Suprapubic skin (tissue), 4 donors: ENCODE data around the gene PPM1H. TPM values are rescaled to one million over a fixed set of nuclear protein-coding genes. Genes with fewer than 3 reads are reported as not detected.

Source experiments
- DNase-seq, 2 donors: peaks; one replicate each; pipeline ENCODE4 v3.0.0-alpha.2; 2019; ENCODE audit warnings: low spot score in 2 of 2
- H3K27ac ChIP-seq: fragments of 200-600 bp; sonication (generic); one replicate; pipeline ENCODE4 v1.5.1; 2019
- H3K27me3 ChIP-seq: fragments of 200-600 bp; sonication (generic); one replicate; pipeline ENCODE4 v1.5.1; 2019
- H3K36me3 ChIP-seq: fragments of 200-600 bp; sonication (generic); one replicate; pipeline ENCODE4 v1.5.1; 2019
- H3K4me1 ChIP-seq: fragments of 200-600 bp; sonication (generic); one replicate; pipeline ENCODE4 v1.5.1; 2019
- H3K4me3 ChIP-seq: fragments of 200-600 bp; sonication (generic); one replicate; pipeline ENCODE4 v1.5.1; 2019; ENCODE audit warnings: mild to moderate bottlenecking
- H3K9me3 ChIP-seq: fragments of 200-600 bp; sonication (generic); one replicate; pipeline ENCODE4 v1.5.1; 2019
- EP300 ChIP-seq: sonication (generic); formaldehyde crosslinking; IDR thresholded peaks from one replicate; pipeline ENCODE4 v1.6.1; 2017; ENCODE audit warnings: antibody characterized with exemption
- POLR2A ChIP-seq, 2 donors: fragments of 450-650 bp; IDR thresholded peaks; one replicate each; pipeline ENCODE4 v1.6.1; 2017; ENCODE audit warnings: antibody characterized with exemption in 2 of 2, mild to moderate bottlenecking in 2 of 2, moderate library complexity in 2 of 2
- POLR2AphosphoS5 ChIP-seq, 3 donors: sonication (generic); formaldehyde crosslinking; IDR thresholded peaks; one replicate each; pipeline ENCODE4 v1.6.1; 2017; ENCODE audit warnings: antibody characterized with exemption in 3 of 3
- WGBS: methylation state at CpG from one replicate; pipeline ENCODE4 v1.1.5; 2018; 5-methylcytosine and 5-hydroxymethylcytosine counted together
- total RNA-seq, 4 donors: library from RNA; depleted of rRNA; stranded (reverse); fragments of >200 nt; gene quantifications; one replicate each; pipeline ENCODE4 v1.1.0, GENCODE V29; 2016
- TF ChIP-seq, protein P1 (sequence below), 2 donors: fragments of 200-600 bp in 1 of 2; fragments of 450-650 bp in 1 of 2; sonication (generic) in 1 of 2; IDR thresholded peaks; one replicate each; pipeline ENCODE4 v1.5.1; 2016 to 2019; ENCODE audit warnings: antibody characterized with exemption in 2 of 2, mild to moderate bottlenecking in 1 of 2, moderate library complexity in 1 of 2

PPM1H gene
- total RNA-seq, 4 donors from 2014 or later: 2.3 to 8.1 (median 4.9) TPM

DNA sequence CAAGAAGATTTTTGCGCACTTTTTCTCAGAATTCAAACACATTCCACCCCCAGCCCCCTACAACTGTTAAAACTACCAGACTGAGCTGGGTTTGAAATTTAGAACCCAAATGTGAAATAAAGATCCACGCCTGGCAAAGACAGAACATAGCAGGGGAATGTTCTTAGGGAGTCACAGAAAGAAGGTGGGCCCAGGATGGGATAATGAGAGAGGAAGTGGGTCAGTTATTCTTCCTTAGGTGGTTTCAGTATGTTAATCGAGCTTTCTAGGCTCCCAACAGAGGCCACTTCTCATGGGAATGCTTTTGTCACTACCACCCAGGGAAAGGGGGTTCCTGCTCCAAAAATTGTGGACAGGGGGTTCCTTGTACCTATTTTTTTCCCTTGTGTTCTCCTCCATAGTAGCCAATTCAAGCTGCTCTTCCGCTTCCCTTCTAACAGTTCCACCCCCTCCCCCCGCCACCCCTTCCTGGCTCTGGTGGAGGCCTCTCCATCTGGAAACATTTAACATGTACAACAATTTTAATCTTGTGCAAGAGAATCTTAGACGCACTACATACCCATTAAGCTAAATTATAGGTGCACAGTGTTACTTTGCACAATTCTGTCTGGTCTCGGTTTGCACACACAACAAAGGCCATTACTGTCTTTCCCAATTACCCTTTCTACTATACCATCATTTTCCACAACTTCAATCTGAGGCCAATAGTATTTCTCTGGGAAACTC lies 250.2 kb downstream of the PPM1H start:
- 54% methylated on average over 7 of the region's 7 CpGs for WGBS
- DNase-seq: peak; percentile 87 to 90
- TF ChIP-seq POLR2AphosphoS5 (IDR thresholded peaks at IDR 0.05): peak in 2 of 3 donors; percentile 40 to 54
- no peak for TF ChIP-seq POLR2A (IDR thresholded peaks at IDR 0.05)
- peak overlapping the region; percentile 85 for H3K27ac ChIP-seq
- H3K9me3 ChIP-seq: no peaks in the 10 kb centered on the region
- no peaks in the 10 kb centered on the region for H3K36me3 ChIP-seq
- H3K27me3 ChIP-seq: no peaks in the 10 kb centered on the region
- H3K4me1 ChIP-seq: peaks cover 30% of the 10 kb centered on the region
- H3K4me3 ChIP-seq: no peak overlapping the region

DNA sequence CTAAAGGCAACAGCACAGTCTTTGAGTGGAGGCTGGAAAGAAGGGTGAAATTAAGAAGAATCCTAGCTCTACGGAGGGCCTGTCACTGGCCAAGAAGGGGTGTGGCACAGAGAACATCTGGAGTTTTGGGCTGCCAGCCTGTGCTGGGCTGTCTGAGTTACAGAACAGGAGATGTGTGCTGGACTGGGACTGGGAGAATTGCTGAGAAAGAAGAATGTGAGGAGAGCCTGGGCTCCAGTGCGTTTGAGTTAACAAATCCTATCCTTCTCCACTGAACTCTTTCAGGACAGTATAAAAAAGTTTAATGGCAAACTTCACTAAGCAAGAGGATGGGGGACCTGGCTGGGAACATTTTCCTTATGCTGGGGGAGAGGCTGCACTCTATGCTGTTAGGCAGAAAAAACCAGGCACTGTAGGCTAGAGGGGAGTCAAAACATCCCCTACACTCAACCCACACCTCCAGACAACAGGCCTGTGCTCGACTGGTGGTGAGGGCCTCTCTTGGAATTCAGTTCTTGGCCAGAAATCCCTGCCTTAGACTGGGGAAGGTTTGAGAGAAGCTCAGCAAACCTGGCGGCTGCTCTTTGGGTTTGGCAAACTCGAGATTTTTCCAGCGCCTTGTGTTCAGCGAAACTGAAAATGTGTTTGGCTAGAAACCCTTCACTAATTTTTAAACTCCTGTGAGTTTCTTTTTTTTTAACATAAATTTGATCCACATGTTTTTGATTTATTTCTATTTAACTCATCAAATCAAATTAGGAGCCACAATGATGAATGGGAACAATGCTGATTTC lies 251.0 kb downstream of the PPM1H start:
- TF ChIP-seq, protein P1, sequence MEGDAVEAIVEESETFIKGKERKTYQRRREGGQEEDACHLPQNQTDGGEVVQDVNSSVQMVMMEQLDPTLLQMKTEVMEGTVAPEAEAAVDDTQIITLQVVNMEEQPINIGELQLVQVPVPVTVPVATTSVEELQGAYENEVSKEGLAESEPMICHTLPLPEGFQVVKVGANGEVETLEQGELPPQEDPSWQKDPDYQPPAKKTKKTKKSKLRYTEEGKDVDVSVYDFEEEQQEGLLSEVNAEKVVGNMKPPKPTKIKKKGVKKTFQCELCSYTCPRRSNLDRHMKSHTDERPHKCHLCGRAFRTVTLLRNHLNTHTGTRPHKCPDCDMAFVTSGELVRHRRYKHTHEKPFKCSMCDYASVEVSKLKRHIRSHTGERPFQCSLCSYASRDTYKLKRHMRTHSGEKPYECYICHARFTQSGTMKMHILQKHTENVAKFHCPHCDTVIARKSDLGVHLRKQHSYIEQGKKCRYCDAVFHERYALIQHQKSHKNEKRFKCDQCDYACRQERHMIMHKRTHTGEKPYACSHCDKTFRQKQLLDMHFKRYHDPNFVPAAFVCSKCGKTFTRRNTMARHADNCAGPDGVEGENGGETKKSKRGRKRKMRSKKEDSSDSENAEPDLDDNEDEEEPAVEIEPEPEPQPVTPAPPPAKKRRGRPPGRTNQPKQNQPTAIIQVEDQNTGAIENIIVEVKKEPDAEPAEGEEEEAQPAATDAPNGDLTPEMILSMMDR (IDR thresholded peaks at IDR 0.05): no peak
- TF ChIP-seq EP300 (no peak), POLR2AphosphoS5 (IDR thresholded peaks at IDR 0.05) (no peak), POLR2A (IDR thresholded peaks at IDR 0.05) (no peak)
- Histone ChIP-seq H3K27me3 (no peaks in the 10 kb centered on the region), H3K36me3 (no peaks in the 10 kb centered on the region), H3K27ac (peak overlapping the region; percentile 85), H3K4me3 (no peak overlapping the region), H3K4me1 (peaks cover 30% of the 10 kb centered on the region), H3K9me3 (no peaks in the 10 kb centered on the region)
- peak; percentile 75 to 83 for DNase-seq
- 24% methylated on average over 7 of the region's 7 CpGs for WGBS

DNA sequence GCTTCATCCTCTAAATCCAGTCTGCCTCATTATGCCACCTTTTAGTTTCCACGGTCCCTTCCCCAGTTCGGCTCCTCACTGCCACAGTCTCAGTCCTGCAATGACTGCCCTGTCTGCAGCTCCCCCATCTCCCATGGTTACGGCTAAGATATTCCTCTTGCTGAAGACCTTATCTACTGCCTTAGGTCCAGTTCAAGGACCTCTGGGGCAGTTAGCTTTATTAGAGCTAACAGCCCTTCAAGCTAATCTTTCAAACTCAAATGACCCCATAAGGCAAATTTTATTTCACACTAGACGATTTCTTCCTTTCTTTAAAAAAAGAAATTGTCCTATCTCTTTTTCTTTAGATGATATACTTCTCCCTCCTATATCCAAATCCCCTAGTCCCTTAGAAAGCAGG lies 253.6 kb downstream of the PPM1H start:
- Histone ChIP-seq H3K27me3 (no peaks in the 10 kb centered on the region), H3K9me3 (no peaks in the 10 kb centered on the region), H3K27ac (no peak overlapping the region), H3K4me3 (no peak overlapping the region), H3K36me3 (no peaks in the 10 kb centered on the region), H3K4me1 (peaks cover 21% of the 10 kb centered on the region)
- TF ChIP-seq, protein P1 (IDR thresholded peaks at IDR 0.05): no peak
- no peak for TF ChIP-seq POLR2A (IDR thresholded peaks at IDR 0.05)
- no peak for TF ChIP-seq EP300
- no peak for TF ChIP-seq POLR2AphosphoS5 (IDR thresholded peaks at IDR 0.05)
- WGBS: 96% methylated on average over 4 of the region's 4 CpGs
- DNase-seq: no peak

DNA sequence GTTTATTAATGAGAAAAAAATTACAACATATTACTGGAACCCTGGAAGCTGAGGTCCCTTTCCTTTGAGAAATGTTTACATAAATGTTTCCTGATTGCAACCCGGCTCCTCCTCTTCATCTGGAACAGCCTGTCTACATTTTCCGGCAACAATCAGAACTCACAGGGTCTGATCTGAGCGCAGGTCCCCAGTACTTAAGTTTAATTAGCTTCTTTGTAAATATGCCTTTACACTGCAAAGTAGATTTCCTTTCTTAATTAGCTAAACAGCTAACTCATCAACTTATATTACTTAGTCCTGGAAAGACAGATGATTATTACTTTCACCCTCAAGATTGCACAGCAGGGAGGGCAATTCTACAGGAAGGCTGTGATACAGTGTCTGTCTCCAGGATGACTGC lies 255.3 kb downstream of the PPM1H start:
- WGBS: 79% methylated on average over 3 of the region's 3 CpGs
- Histone ChIP-seq H3K27me3 (no peaks in the 10 kb centered on the region), H3K36me3 (no peaks in the 10 kb centered on the region), H3K4me1 (peaks cover 15% of the 10 kb centered on the region), H3K9me3 (no peaks in the 10 kb centered on the region), H3K27ac (no peak overlapping the region), H3K4me3 (no peak overlapping the region)
- DNase-seq: no peak
- TF ChIP-seq, protein P1 (IDR thresholded peaks at IDR 0.05): no peak
- TF ChIP-seq EP300 (no peak), POLR2A (IDR thresholded peaks at IDR 0.05) (no peak), POLR2AphosphoS5 (IDR thresholded peaks at IDR 0.05) (no peak)

DNA sequence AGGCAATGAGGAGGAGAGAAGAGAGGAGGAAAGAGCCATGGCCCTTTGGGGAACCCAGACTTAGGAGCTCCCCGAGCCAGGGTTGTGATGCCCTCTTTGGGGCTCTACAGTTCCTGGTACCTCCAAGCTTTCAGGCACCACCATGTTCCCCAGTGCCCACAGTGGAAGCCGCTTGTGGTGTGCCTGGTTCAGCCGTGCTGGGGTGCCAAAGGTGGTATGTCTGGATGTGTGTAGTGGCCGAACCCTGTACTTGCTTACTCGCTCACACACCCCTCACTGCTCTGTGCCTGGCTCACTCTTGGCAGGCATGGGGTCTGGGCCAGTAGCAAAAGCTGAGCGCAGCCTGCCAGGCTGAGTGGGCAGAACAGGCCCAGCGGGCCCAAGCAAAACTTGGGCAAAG lies 257.6 kb downstream of the PPM1H start:
- Histone ChIP-seq H3K27ac (no peak overlapping the region), H3K9me3 (no peaks in the 10 kb centered on the region), H3K4me3 (no peak overlapping the region), H3K27me3 (no peaks in the 10 kb centered on the region), H3K36me3 (no peaks in the 10 kb centered on the region), H3K4me1 (no peaks in the 10 kb centered on the region)
- no peak for DNase-seq
- TF ChIP-seq, protein P1 (IDR thresholded peaks at IDR 0.05): no peak
- 100% methylated on average over 3 of the region's 7 CpGs for WGBS
